Measurements from ENCODE around the gene C10orf120. TPM values are rescaled to one million over a fixed set of nuclear protein-coding genes. Genes with fewer than 3 reads are reported as not detected.

C10orf120 gene
- total RNA-seq, 1 experiment from 2014 or later: not detected

DNA sequence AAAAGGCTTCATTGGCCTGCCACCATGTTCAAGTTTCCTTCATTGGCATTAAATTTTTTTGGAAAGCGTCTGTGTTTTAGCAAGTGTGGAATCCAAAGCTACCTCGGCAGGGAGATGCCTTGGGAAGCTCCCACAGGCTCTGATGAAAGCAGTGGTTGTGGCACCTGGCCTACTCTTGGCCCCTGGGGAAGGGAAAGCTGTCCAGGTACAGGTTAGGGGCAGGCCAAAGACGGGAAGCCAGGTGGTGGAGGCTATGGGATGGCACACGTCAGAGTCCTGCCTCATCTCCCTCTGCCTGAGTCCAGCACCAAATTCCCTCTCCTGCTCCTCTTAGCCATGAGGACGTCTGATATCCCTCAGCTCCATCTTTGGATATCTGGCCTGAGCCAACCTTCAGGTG lies 49.7 kb downstream of the C10orf120 start:
- CTCF ChIA-PET: interaction anchor here (1.1 kb wide), 1 partner anchor 39 kb away, joined by 3 read pairs; no protein-coding TSS in a partner anchor
- no TSS peak for BruUV-seq (replicated peaks)
- in situ Hi-C loops (cut with HindIII; ENCODE audit: low pct_unique_long_range_greater_than_20kb, low sequenced_read_pairs): no loop called here

GRCh38 chr10:122648599-122649428 lies 50.8 kb downstream of the C10orf120 start:
- no peak for TF ChIP-seq SIN3A (IDR thresholded peaks at IDR 0.05; ENCODE audit: borderline replicate concordance, insufficient read depth, low read depth, low read length)
- no peak for TF ChIP-seq POLR2AphosphoS5 (IDR thresholded peaks at IDR 0.05; ENCODE audit: low read depth, low read length)
- TF ChIP-seq, protein P1, sequence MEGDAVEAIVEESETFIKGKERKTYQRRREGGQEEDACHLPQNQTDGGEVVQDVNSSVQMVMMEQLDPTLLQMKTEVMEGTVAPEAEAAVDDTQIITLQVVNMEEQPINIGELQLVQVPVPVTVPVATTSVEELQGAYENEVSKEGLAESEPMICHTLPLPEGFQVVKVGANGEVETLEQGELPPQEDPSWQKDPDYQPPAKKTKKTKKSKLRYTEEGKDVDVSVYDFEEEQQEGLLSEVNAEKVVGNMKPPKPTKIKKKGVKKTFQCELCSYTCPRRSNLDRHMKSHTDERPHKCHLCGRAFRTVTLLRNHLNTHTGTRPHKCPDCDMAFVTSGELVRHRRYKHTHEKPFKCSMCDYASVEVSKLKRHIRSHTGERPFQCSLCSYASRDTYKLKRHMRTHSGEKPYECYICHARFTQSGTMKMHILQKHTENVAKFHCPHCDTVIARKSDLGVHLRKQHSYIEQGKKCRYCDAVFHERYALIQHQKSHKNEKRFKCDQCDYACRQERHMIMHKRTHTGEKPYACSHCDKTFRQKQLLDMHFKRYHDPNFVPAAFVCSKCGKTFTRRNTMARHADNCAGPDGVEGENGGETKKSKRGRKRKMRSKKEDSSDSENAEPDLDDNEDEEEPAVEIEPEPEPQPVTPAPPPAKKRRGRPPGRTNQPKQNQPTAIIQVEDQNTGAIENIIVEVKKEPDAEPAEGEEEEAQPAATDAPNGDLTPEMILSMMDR (IDR thresholded peaks at IDR 0.05): peak; percentile 92
- POLR2A ChIA-PET: no interaction called here
- in situ Hi-C loops (cut with HindIII; ENCODE audit: low pct_unique_long_range_greater_than_20kb, low sequenced_read_pairs): no loop called here
- Histone ChIP-seq H3K27me3 (ENCODE audit: control insufficient read depth, insufficient read depth, low read length) (peaks cover 33% of the 10 kb centered on the region), H3K4me3 (ENCODE audit: low read depth in 2 of 2, low read length in 2 of 2) (no peak overlapping the region), H3K36me3 (ENCODE audit: control insufficient read depth, insufficient read depth, low read length) (no peaks in the 10 kb centered on the region), H3K4me1 (ENCODE audit: control insufficient read depth, insufficient read depth, low read length) (no peaks in the 10 kb centered on the region), H3K27ac (ENCODE audit: low read length) (no peak overlapping the region), H3K9me3 (ENCODE audit: control insufficient read depth, insufficient read depth, low read depth, low read length) (no peaks in the 10 kb centered on the region)
- DNase-seq (ENCODE audit: low read depth, low spot score) (peak; percentile 20), ATAC-seq (peak; percentile 70)
- no TSS peak for BruUV-seq (replicated peaks)
- CTCF ChIA-PET: interaction anchor here (0.7 to 1.4 kb wide), 6 partner anchors 9 to 350 kb away, joined by 3 to 5 read pairs (median 4); no protein-coding TSS in a partner anchor
- intact Hi-C loops (cut with micrococcal nuclease; ENCODE audit: unreplicated experiment): loop anchor here (1.0 kb wide), 1 partner anchor 54 kb away; no protein-coding TSS in a partner anchor

More for the DNA sequence above, 49.7 kb downstream of the C10orf120 start:
- no peak overlapping the region for H3K27ac ChIP-seq (ENCODE audit: low read length)
- intact Hi-C loops (cut with micrococcal nuclease; ENCODE audit: unreplicated experiment): no loop called here
- ATAC-seq (no peak), DNase-seq (ENCODE audit: low read depth, low spot score) (no peak)
- POLR2A ChIA-PET: no interaction called here
- H3K4me1 ChIP-seq (ENCODE audit: control insufficient read depth, insufficient read depth, low read length): no peaks in the 10 kb centered on the region
- H3K9me3 ChIP-seq (ENCODE audit: control insufficient read depth, insufficient read depth, low read depth, low read length): no peaks in the 10 kb centered on the region
- peaks cover 40% of the 10 kb centered on the region for H3K27me3 ChIP-seq (ENCODE audit: control insufficient read depth, insufficient read depth, low read length)
- TF ChIP-seq POLR2AphosphoS5 (IDR thresholded peaks at IDR 0.05; ENCODE audit: low read depth, low read length) (no peak), TCF7L2 (IDR thresholded peaks at IDR 0.05; ENCODE audit: low read depth, low read length) (no peak), SIN3A (IDR thresholded peaks at IDR 0.05; ENCODE audit: borderline replicate concordance, insufficient read depth, low read depth, low read length) (no peak), REST (IDR thresholded peaks at IDR 0.05; ENCODE audit: insufficient read depth in 1 of 2, low read depth in 2 of 2, low read length in 1 of 2) (no peak)
- TF ChIP-seq, protein P1 (IDR thresholded peaks at IDR 0.05): no peak
- no peak overlapping the region for H3K4me3 ChIP-seq (ENCODE audit: low read depth in 2 of 2, low read length in 2 of 2)
- no peaks in the 10 kb centered on the region for H3K36me3 ChIP-seq (ENCODE audit: control insufficient read depth, insufficient read depth, low read length)

Other genes with a start within 250 kb of the C10orf120 start
- not detected for gene ARMS2, start 245.2 kb downstream of the C10orf120 start, total RNA-seq (2021; ENCODE audit: unreplicated experiment)
- 32.8 TPM for gene HTRA1, start 238.3 kb downstream of the C10orf120 start, total RNA-seq (2021; ENCODE audit: unreplicated experiment)
- 0.05 TPM for gene DMBT1, start 139.1 kb downstream of the C10orf120 start, total RNA-seq (2021; ENCODE audit: unreplicated experiment)
- gene CUZD1, start 146.0 kb upstream of the C10orf120 start, total RNA-seq (2021; ENCODE audit: unreplicated experiment): 2.9 TPM
- gene FAM24B, start 179.7 kb upstream of the C10orf120 start, total RNA-seq (2021; ENCODE audit: unreplicated experiment): 21.3 TPM
- gene FAM24A, start 210.8 kb upstream of the C10orf120 start, total RNA-seq (2021; ENCODE audit: unreplicated experiment): not detected